IMR-90 (cell line): ENCODE data around the gene FLYWCH1. TPM values are rescaled to one million over a fixed set of nuclear protein-coding genes. Genes with fewer than 3 reads are reported as not detected.
A peak's percentile ranks its signal among the peaks of the same experiment; 100 is the strongest.

Experiments used
- ATAC-seq: fragments of 200-7000 bp; cut with Tn5 transposase; 2 replicates; pipeline ENCODE4 v1.9.1; 2020; ENCODE audit warnings: low read depth, mild to moderate bottlenecking, moderate library complexity
- BruUV-seq: library from RNA; stranded (reverse); fragments of 400-500 nt; replicated peaks from 2 replicates; lab custom pipeline; 2021; lab: Mats Ljungman, UMichigan
- CTCF ChIA-PET: fragments of 300-600 bp; formaldehyde crosslinking; extraction: SDS; loops from one replicate; lab custom pipeline; 2021; ENCODE audit warnings: antibody characterized with exemption; lab: Yijun Ruan, JAX
- POLR2A ChIA-PET: fragments of 300-600 bp; sonication (Branson Sonifier 250); formaldehyde crosslinking; loops from one replicate; lab custom pipeline; 2022; ENCODE audit warnings: antibody characterized with exemption; ENCODE audit not compliant: unreplicated experiment; lab: Charles Lee
- DNase-seq: peaks from one replicate; pipeline ENCODE4 v3.0.0; 2013
- H2AFZ ChIP-seq: replicated peaks from 2 replicates; pipeline ENCODE3; 2013; ENCODE audit warnings: low read length, mild to moderate bottlenecking; ENCODE audit not compliant: poor library complexity
- H2AK5ac ChIP-seq: 2 replicates; pipeline ENCODE4 v1.6.1; 2013; ENCODE audit warnings: low read depth, low read length, inconsistent platforms
- H2AK9ac ChIP-seq: replicated peaks from 2 replicates; pipeline ENCODE3; 2013; ENCODE audit warnings: mild to moderate bottlenecking, low read depth, low read length, moderate library complexity; ENCODE audit not compliant: poor library complexity
- H2BK120ac ChIP-seq: 2 replicates; pipeline ENCODE4 v1.6.1; 2013; ENCODE audit warnings: low read depth, low read length, inconsistent platforms
- H2BK15ac ChIP-seq: 3 replicates; pipeline ENCODE4 v1.6.1; 2013; ENCODE audit warnings: low read depth, low read length, inconsistent platforms
- H2BK20ac ChIP-seq: 2 replicates; pipeline ENCODE4 v1.6.1; 2013; ENCODE audit warnings: low read depth, mild to moderate bottlenecking, inconsistent platforms, low read length, moderate library complexity
- H2BK5ac ChIP-seq: 2 replicates; pipeline ENCODE4 v1.6.1; 2013; ENCODE audit warnings: mild to moderate bottlenecking, low read depth, low read length, inconsistent platforms; ENCODE audit not compliant: poor library complexity, severe bottlenecking
- H3K14ac ChIP-seq: replicated peaks from 2 replicates; pipeline ENCODE4 v1.6.1; 2013; ENCODE audit warnings: low read depth, low read length, inconsistent platforms
- H3K18ac ChIP-seq: 2 replicates; pipeline ENCODE4 v1.6.1; 2013; ENCODE audit warnings: low read depth, low read length, control low read depth
- H3K23ac ChIP-seq: 2 replicates; pipeline ENCODE4 v1.6.1; 2013; ENCODE audit warnings: low read depth, low read length, inconsistent platforms
- H3K27ac ChIP-seq: 2 replicates; pipeline ENCODE4 v1.5.1; 2013; ENCODE audit warnings: mild to moderate bottlenecking, control low read depth, low read length; ENCODE audit not compliant: insufficient read depth
- H3K27me3 ChIP-seq: 2 replicates; pipeline ENCODE4 v1.6.1; 2013; ENCODE audit warnings: low read length; ENCODE audit not compliant: control insufficient read depth, insufficient read depth
- H3K36me3 ChIP-seq: 2 replicates; pipeline ENCODE4 v1.6.1; 2013; ENCODE audit warnings: low read length, mixed read lengths; ENCODE audit not compliant: control insufficient read depth, insufficient read depth
- H3K4ac ChIP-seq: 2 replicates; pipeline ENCODE4 v1.6.1; 2013; ENCODE audit warnings: low read depth, low read length, inconsistent platforms
- H3K4me1 ChIP-seq: 2 replicates; pipeline ENCODE4 v1.6.1; 2013; ENCODE audit warnings: low read length, mixed read lengths; ENCODE audit not compliant: control insufficient read depth, insufficient read depth
- H3K4me2 ChIP-seq: 2 replicates; pipeline ENCODE4 v1.6.1; 2013; ENCODE audit warnings: low read depth, mild to moderate bottlenecking, control low read depth, low read length, moderate library complexity
- H3K4me3 ChIP-seq: 2 replicates; pipeline ENCODE4 v1.5.1; 2013; ENCODE audit warnings: low read depth, mild to moderate bottlenecking, control low read depth, low read length, moderate library complexity; ENCODE audit not compliant: insufficient read depth
- H3K56ac ChIP-seq: 2 replicates; pipeline ENCODE4 v1.6.1; 2013; ENCODE audit warnings: low read length, inconsistent platforms; ENCODE audit not compliant: insufficient read depth; ENCODE audit errors: extremely low read depth
- H3K79me1 ChIP-seq, 2 experiments: 2 replicates each; pipeline ENCODE4 v1.6.1; 2013; ENCODE audit warnings: low read length in 2 of 2, inconsistent platforms in 1 of 2, low read depth in 1 of 2
- H3K9ac ChIP-seq: 2 replicates; pipeline ENCODE4 v1.6.1; 2013; ENCODE audit warnings: low read depth, low read length, control low read depth
- H3K9me1 ChIP-seq: 2 replicates; pipeline ENCODE4 v1.6.1; 2013; ENCODE audit warnings: low read length, inconsistent platforms; ENCODE audit not compliant: insufficient read depth
- H3K9me3 ChIP-seq: 2 replicates; pipeline ENCODE4 v1.6.1; 2013; ENCODE audit warnings: low read length; ENCODE audit not compliant: control insufficient read depth, insufficient read depth
- H4K20me1 ChIP-seq: 2 replicates; pipeline ENCODE4 v1.6.1; 2013; ENCODE audit warnings: low read length, inconsistent platforms; ENCODE audit not compliant: insufficient read depth
- H4K5ac ChIP-seq: 2 replicates; pipeline ENCODE4 v1.6.1; 2013; ENCODE audit warnings: mild to moderate bottlenecking, low read depth, low read length, control low read depth
- H4K8ac ChIP-seq, 2 experiments: 2 replicates each; pipeline ENCODE4 v1.6.1; 2013; ENCODE audit warnings: low read depth in 2 of 2, low read length in 2 of 2, control low read depth in 1 of 2, inconsistent platforms in 1 of 2
- H4K91ac ChIP-seq: 2 replicates; pipeline ENCODE4 v1.6.1; 2013; ENCODE audit warnings: low read depth, low read length, inconsistent platforms; ENCODE audit not compliant: insufficient read depth
- BHLHE40 ChIP-seq: fragments of 150-350 bp; IDR thresholded peaks from 2 replicates; pipeline ENCODE4 v1.6.1; 2016; ENCODE audit warnings: mild to moderate bottlenecking, low read depth, low read length
- CEBPB ChIP-seq: IDR thresholded peaks from 2 replicates; pipeline ENCODE4 v1.6.1; 2012; ENCODE audit warnings: low read depth, low read length, improper control_type of control experiment
- CHD1 ChIP-seq: IDR thresholded peaks from 2 replicates; pipeline ENCODE4 v1.6.1; 2012; ENCODE audit warnings: low read depth, low read length, improper control_type of control experiment
- MAZ ChIP-seq: IDR thresholded peaks from 2 replicates; pipeline ENCODE4 v1.6.1; 2012; ENCODE audit warnings: low read depth, mild to moderate bottlenecking, low read length, improper control_type of control experiment, moderate library complexity, borderline replicate concordance
- MXI1 ChIP-seq: IDR thresholded peaks from 2 replicates; pipeline ENCODE4 v1.6.1; 2012; ENCODE audit warnings: low read depth, mild to moderate bottlenecking, low read length, moderate library complexity, borderline replicate concordance
- POLR2A ChIP-seq: IDR thresholded peaks from 2 replicates; pipeline ENCODE4 v1.6.1; 2012; ENCODE audit warnings: mild to moderate bottlenecking, low read depth, low read length
- RAD21 ChIP-seq: IDR thresholded peaks from 2 replicates; pipeline ENCODE4 v1.6.1; 2012; ENCODE audit warnings: low read length, improper control_type of control experiment
- RCOR1 ChIP-seq: IDR thresholded peaks from 2 replicates; pipeline ENCODE4 v1.6.1; 2012; ENCODE audit warnings: mild to moderate bottlenecking, low read length, improper control_type of control experiment; ENCODE audit not compliant: insufficient replicate concordance
- RFX5 ChIP-seq: IDR thresholded peaks from 2 replicates; pipeline ENCODE4 v1.8.0; 2012; ENCODE audit warnings: low read depth, mild to moderate bottlenecking, low read length, moderate library complexity
- SMC3 ChIP-seq: fragments of 150-350 bp; IDR thresholded peaks from 2 replicates; pipeline ENCODE4 v1.6.1; 2016; ENCODE audit warnings: low read depth, mild to moderate bottlenecking, antibody characterized with exemption, low read length, moderate library complexity
- WGBS, 2 experiments: methylation state at CpG; one replicate each; pipeline versions ENCODE4 v1.1.5 to v1.1.7; 2013; ENCODE audit warnings: missing lambda C conversion rate in 2 of 2; ENCODE audit not compliant: insufficient read length in 1 of 2; ENCODE audit errors: extremely low coverage in 2 of 2; 5-methylcytosine and 5-hydroxymethylcytosine counted together
- dilution Hi-C: fragments of 300-500 bp; cut with HindIII; formaldehyde crosslinking; loops from one replicate; pipeline ENCODE4 v1.14.3; 2018; ENCODE audit warnings: low sequenced_read_pairs; ENCODE audit not compliant: unreplicated experiment
- in situ Hi-C: fragments of 300-500 bp; cut with MboI; formaldehyde crosslinking; loops from 3 replicates; pipeline ENCODE4 v1.14.3; 2019; ENCODE audit warnings: low sequenced_read_pairs, inconsistent platforms, mixed read lengths
- intact Hi-C: fragments of 100-400 bp; cut with micrococcal nuclease; formaldehyde crosslinking; loops from 2 replicates; pipeline ENCODE4 v1.10.0; 2022
- polyA plus RNA-seq, 3 experiments: library from polyadenylated mRNA; depleted of rRNA; stranded (reverse); fragments of >200 nt; gene quantifications; 2 replicates each; pipeline ENCODE4 v1.2.3, GENCODE V29; 2012; ENCODE audit warnings: low replicate concordance in 1 of 3
- total RNA-seq: library from RNA; depleted of rRNA; stranded (reverse); fragments of >200 nt; gene quantifications from 2 replicates; pipeline ENCODE4 v1.2.3, GENCODE V29; 2012
- TF ChIP-seq, protein P1 (sequence below): conservative IDR thresholded peaks from 2 replicates; pipeline ENCODE4 v1.5.1; 2012; ENCODE audit warnings: mild to moderate bottlenecking, low read depth, low read length, improper control_type of control experiment
- TF ChIP-seq, protein P2 (sequence below): fragments of 150-350 bp; IDR thresholded peaks from 2 replicates; pipeline ENCODE4 v1.6.1; 2016; ENCODE audit warnings: low read depth, mild to moderate bottlenecking, low read length, moderate library complexity, borderline replicate concordance
- TF ChIP-seq, protein P3 (sequence below): fragments of 150-350 bp; IDR thresholded peaks from 2 replicates; pipeline ENCODE4 v1.6.1; 2017; ENCODE audit warnings: mild to moderate bottlenecking, antibody characterized with exemption, low read length, low read depth

FLYWCH1 gene
- total and polyA plus RNA-seq, 2 of the 4 experiments (the other 2 are of a cell fraction), result 14.3 to 25.2 TPM

- TF ChIP-seq MXI1, result no peak
- no peak for TF ChIP-seq SMC3
- TF ChIP-seq, protein P1, sequence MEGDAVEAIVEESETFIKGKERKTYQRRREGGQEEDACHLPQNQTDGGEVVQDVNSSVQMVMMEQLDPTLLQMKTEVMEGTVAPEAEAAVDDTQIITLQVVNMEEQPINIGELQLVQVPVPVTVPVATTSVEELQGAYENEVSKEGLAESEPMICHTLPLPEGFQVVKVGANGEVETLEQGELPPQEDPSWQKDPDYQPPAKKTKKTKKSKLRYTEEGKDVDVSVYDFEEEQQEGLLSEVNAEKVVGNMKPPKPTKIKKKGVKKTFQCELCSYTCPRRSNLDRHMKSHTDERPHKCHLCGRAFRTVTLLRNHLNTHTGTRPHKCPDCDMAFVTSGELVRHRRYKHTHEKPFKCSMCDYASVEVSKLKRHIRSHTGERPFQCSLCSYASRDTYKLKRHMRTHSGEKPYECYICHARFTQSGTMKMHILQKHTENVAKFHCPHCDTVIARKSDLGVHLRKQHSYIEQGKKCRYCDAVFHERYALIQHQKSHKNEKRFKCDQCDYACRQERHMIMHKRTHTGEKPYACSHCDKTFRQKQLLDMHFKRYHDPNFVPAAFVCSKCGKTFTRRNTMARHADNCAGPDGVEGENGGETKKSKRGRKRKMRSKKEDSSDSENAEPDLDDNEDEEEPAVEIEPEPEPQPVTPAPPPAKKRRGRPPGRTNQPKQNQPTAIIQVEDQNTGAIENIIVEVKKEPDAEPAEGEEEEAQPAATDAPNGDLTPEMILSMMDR, result no peak
- no peak for TF ChIP-seq RAD21
- TF ChIP-seq RFX5, result no peak
- TF ChIP-seq RCOR1, result no peak
- TF ChIP-seq, protein P2, sequence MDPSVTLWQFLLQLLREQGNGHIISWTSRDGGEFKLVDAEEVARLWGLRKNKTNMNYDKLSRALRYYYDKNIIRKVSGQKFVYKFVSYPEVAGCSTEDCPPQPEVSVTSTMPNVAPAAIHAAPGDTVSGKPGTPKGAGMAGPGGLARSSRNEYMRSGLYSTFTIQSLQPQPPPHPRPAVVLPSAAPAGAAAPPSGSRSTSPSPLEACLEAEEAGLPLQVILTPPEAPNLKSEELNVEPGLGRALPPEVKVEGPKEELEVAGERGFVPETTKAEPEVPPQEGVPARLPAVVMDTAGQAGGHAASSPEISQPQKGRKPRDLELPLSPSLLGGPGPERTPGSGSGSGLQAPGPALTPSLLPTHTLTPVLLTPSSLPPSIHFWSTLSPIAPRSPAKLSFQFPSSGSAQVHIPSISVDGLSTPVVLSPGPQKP, result no peak
- no peak for TF ChIP-seq BHLHE40
- TF ChIP-seq CHD1, result no peak
- TF ChIP-seq, protein P3, sequence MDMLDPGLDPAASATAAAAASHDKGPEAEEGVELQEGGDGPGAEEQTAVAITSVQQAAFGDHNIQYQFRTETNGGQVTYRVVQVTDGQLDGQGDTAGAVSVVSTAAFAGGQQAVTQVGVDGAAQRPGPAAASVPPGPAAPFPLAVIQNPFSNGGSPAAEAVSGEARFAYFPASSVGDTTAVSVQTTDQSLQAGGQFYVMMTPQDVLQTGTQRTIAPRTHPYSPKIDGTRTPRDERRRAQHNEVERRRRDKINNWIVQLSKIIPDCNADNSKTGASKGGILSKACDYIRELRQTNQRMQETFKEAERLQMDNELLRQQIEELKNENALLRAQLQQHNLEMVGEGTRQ, result no peak
- no peak for TF ChIP-seq POLR2A
- no peak for TF ChIP-seq CEBPB
- no peak for TF ChIP-seq MAZ
- Histone ChIP-seq H3K56ac (no peak overlapping the region), H2BK15ac (no peak overlapping the region), H3K14ac (no peak overlapping the region), H2AK9ac (peak overlapping the region; percentile 55), H3K9me3 (no peaks in the 10 kb centered on the region), H4K8ac (no peak overlapping the region), H3K4ac (no peak overlapping the region), H3K79me1 (peaks cover 6 to 23% of the 10 kb centered on the region in 2 experiments), H3K36me3 (peaks cover 34% of the 10 kb centered on the region), H2BK20ac (no peak overlapping the region), H2BK120ac (no peak overlapping the region), H4K20me1 (peaks cover 10% of the 10 kb centered on the region; the same call in 1 of the 2 replicates), H2AFZ (no peak overlapping the region), H3K27ac (no peak overlapping the region), H3K23ac (no peak overlapping the region), H3K27me3 (no peaks in the 10 kb centered on the region), H3K4me3 (no peak overlapping the region), H3K4me2 (no peak overlapping the region), H2AK5ac (no peak overlapping the region), H2BK5ac (no peak overlapping the region), H4K5ac (no peak overlapping the region), H4K91ac (no peak overlapping the region), H3K9me1 (peaks cover 7% of the 10 kb centered on the region), H3K18ac (no peak overlapping the region), H3K4me1 (peaks cover 6% of the 10 kb centered on the region), H3K9ac (no peak overlapping the region)
- intact Hi-C loops (no loop called here), dilution Hi-C loops (no loop called here), in situ Hi-C loops (no loop called here)
- BruUV-seq, result no TSS peak
- ChIA-PET CTCF (no interaction called here), POLR2A (no interaction called here)
- WGBS, 2 experiments, result 100% methylated on average over 12 of the region's 19 CpGs; no CpG with 5 or more reads in 1 of the 2 experiments
- no peak for ATAC-seq
- no peak for DNase-seq
Measured at GRCh38 chr16:2896480-2897010, 15.2 kb upstream of the FLYWCH1 start.
